Mammary epithelial cell (primary cell): ENCODE measurements around the gene ZDHHC1.

Source experiments
- CTCF ChIP-seq, 2 donors: IDR thresholded peaks in 1 of 2; conservative IDR thresholded peaks in 1 of 2; 2 replicates each; pipeline ENCODE4 v1.5.1; 2011 to 2012; ENCODE audit warnings: inconsistent platforms in 2 of 2, low read length in 2 of 2, mild to moderate bottlenecking in 2 of 2, control low read depth in 1 of 2, low read depth in 1 of 2; ENCODE audit not compliant: insufficient read depth in 1 of 2; ENCODE audit errors: extremely low read depth in 1 of 2
- EZH2 ChIP-seq: IDR thresholded peaks from 2 replicates; pipeline ENCODE4 v1.6.1; 2012; ENCODE audit warnings: low read length, inconsistent platforms, borderline replicate concordance

- no peak for TF ChIP-seq CTCF (conservative IDR thresholded peaks at IDR 0.05 in 1 of 2, IDR thresholded peaks at IDR 0.05 in 1 of 2; ENCODE audit: extremely low read depth in 1 of 2, insufficient read depth in 1 of 2, low read depth in 1 of 2, low read length in 2 of 2)
- TF ChIP-seq EZH2, result no peak
Observed at GRCh38 chr16:67403976-67404555, 12.2 kb downstream of the ZDHHC1 start.
